HG03139 (cell line): Measurements from ENCODE around the gene ELMO1.

ENCODE experiments used
- ATAC-seq: cut with Tn5 transposase; IDR thresholded peaks from one replicate; pipeline ENCODE4 v1.9.1; 2021; ENCODE audit not compliant: unreplicated experiment

The ELMO1 gene

GRCh38 chr7:37475646-37476045 lies 27.0 kb upstream of the ELMO1 start:
- ATAC-seq = no peak

GRCh38 chr7:37471619-37472018 lies 23.0 kb upstream of the ELMO1 start:
- no peak for ATAC-seq

GRCh38 chr7:37467002-37467401 lies 18.3 kb upstream of the ELMO1 start:
- ATAC-seq = no peak

- ATAC-seq = no peak
These were observed 13.5 kb upstream of the ELMO1 start for GRCh38 chr7:37462138-37462537.

GRCh38 chr7:37455081-37455480 lies 6.4 kb upstream of the ELMO1 start:
- ATAC-seq = no peak

GRCh38 chr7:37452346-37452745 lies 3.7 kb upstream of the ELMO1 start:
- no peak for ATAC-seq

GRCh38 chr7:37450035-37450434 lies 1.4 kb upstream of the ELMO1 start:
- ATAC-seq = no peak

DNA sequence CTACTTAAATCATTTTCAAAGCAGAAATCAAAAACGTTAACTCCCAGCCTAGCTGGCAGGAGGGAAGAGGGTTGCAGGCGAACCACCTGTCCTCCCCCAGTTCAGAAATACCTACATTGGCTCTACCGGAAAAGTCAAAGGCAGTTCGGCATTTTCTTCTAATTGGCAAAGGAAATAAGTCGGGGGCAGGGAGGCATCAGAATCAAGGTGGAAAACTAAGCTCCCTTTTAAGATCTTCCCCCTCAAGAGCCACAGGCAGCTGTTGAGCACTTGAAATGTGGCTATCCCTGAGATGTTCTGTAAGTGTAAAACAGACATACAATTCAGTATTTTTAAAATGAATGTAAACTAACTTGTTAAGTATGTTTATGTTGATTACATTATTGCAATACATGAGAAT lies 957 bp upstream of the ELMO1 start:
- no peak for ATAC-seq

GRCh38 chr7:37448011-37448635 lies 541 bp downstream of the ELMO1 start:
- ATAC-seq = peak; percentile 22

DNA sequence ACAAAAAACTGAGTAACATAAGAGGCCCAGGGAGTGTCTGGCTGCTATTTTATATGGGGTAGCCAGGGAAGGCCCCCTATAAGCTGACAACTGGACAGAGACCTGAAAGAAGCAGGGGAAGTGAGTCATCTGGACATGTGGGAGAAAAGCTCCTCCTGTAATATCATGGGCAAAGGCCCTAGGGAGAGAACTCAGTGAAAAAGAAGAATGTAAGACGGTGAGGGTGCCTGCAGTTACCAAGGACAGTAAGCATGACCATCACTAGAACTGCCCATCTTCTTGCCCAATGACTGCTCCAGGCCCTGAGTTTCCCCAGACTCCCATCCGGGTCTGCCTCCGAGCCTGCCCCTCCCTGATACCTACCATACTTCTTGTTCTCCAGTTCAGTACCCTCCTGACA lies 2.3 kb downstream of the ELMO1 start:
- no peak for ATAC-seq

DNA sequence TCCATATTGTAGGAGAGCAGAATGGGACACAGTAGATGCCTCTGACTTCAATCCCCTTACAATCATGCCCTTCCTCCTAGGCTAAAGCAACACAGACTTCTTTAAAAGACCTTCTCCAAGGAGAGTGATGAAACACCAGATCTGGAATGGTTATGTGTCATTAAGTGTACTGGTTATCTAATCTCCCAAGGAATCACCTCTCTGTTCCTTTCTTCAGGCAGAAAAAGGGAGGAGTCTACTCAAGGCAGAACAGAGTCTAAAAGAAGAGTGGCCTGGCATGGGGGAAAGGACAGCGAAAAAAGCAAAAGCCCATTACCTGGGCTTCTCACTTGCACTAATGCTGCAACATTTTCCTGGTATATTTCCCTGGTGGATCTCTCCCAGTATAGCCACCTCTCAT lies 2.9 kb downstream of the ELMO1 start:
- ATAC-seq = no peak

DNA sequence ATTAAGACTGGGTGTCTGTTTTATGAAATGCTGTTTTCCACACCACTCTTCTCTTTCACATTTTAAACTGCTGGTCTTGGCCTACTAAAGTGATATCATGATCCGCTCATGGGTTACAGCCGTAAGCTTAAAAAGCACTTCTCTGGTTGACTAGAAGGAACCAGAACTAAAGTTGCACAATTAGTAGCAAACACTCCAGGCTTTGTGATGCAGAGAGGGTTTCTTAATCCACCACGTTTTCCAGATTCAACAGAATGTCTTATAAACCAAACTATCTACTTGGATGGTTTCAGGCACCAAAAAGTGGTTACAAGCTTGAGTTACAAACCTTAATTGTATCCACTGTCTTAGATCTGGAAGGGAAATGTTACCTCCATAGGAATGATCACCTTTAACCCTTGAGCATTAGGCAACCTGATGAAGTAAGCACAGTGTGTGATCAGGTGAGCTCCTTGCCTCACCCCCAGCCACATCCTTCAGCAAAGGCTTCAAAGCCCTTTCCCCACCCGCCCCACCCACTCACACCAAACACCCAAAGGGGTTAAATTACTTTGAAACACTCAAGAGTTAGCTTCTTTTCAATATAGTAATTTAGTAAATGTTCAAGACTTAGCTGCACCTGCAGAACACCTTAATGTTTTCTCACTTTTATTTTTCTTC lies 3.5 kb downstream of the ELMO1 start:
- ATAC-seq = no peak

DNA sequence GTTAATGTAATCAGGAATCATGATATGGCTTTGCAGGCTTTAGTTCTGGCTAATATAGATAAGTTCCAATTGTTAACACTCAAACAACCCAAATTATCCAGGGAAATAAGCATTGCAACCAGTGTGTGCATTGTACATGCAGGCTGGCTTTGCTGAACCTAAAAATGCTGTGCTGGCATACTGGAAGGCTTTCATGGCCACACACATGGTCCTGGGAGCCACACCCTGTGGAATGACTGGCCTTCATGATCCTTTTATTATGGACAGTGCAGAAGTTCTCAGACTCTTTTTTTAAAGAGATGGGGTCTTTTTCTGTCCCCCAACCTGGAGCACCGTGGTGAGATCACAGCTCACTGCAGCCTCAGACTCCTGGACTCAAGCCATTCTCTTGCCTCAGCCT lies 5.0 kb downstream of the ELMO1 start:
- ATAC-seq = no peak

- ATAC-seq = no peak
These were observed 6.4 kb downstream of the ELMO1 start for GRCh38 chr7:37442268-37442667.

GRCh38 chr7:37441816-37442215 lies 6.8 kb downstream of the ELMO1 start:
- ATAC-seq = no peak

DNA sequence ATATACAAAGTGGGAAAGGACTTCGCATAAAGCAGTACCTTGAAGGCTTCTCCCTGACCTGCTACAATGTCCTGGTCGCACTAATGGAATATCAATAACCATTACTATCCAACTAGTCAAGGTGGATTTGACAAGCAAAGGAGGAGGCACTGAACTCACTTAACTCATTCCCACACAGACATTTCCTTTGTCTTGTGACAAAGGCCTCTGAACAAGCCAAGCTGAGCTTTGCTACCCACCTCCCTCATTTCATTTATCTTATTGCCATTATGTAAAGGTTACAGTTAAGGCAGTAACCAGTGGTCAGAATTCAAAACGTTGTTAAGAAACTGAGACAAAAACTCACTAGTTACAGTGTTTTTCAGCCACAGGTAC lies 7.3 kb downstream of the ELMO1 start:
- ATAC-seq = no peak

GRCh38 chr7:37440738-37441385 lies 7.8 kb downstream of the ELMO1 start:
- no peak for ATAC-seq

DNA sequence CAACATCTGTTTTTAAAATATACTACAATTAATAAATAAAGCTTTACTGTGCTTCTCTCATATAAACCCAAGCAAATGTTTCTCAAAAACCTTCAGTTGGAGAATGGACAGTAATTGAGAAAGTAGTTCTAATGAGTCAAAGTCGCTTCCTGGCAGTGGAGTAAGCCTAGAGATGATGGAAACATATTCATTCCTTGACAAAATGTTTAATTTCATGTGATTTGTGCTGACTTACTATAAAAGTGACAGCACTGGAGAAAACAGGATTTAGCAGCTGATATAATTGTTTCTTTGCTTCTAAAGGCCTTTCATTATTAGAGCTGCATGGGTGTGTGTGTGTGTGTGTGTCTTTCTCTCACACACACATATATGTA lies 9.0 kb downstream of the ELMO1 start:
- ATAC-seq = no peak

DNA sequence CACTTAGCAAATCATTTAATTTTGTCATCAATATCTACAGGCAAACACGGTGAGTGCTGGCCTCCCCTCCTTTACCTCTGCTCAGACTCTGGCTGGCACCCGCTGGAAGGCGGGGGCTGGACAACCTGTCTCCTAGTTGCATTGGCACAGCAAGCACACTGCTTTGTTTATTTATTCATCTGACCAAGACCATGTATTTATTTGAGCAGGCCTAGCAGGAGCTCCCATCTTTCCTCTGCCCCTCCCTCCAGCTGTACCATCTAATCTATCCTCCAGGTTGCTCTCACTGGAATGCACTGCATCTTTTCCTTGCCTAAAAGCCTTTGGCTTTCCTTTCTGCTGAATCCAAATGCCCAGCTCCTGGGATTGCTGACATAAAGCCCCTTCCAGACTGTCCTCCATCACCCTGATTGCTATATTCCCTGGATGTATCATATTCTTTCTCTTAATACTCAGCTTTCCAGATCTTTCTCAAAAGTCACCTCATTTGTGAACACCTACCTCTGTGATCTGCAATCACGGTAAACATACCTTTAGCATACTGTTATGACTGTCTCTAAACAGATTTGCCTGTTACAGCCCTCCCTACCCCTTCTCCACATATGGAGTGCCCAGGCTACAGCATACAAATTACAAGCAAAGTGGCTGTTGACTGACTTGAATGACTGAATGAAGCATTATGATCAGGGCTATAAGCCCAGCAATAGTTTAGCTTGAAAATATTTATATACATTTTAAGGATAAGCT lies 9.6 kb downstream of the ELMO1 start:
- no peak for ATAC-seq

DNA sequence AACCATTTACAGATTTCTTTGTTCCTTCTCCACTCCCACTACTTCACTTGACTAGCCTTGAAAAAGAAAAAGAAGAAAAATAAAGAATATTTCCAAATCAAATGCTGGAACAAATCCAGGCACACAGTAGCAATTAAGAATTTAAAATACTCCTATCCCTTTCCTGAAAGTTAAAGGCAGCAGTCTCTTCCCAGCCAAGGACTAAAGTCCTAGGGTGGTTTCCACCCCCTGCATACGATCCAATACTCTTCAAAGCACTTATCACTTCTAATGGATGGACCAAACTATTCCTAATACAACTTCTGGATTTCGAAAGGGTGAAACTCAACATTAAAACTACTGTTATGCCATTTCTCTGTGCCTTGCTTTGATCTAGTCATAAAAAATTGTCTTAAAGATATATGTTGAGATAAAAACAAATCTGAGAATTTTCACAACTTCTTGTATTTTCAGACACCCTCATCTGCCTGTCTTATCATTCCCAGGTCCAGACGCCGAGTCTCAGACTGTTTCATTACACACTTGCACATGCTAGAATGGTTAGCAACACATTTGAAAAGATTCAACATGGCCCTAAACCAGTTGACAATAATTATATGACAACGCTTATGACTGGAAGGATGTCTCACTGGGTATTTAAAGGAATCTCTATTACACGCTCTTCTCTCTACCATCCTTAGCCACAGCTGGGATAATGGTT lies 13.4 kb downstream of the ELMO1 start:
- no peak for ATAC-seq

- no peak for ATAC-seq
These were observed 14.1 kb downstream of the ELMO1 start for GRCh38 chr7:37434529-37434928.
